ENCODE data around the gene EEFSEC.

EEFSEC gene

DNA sequence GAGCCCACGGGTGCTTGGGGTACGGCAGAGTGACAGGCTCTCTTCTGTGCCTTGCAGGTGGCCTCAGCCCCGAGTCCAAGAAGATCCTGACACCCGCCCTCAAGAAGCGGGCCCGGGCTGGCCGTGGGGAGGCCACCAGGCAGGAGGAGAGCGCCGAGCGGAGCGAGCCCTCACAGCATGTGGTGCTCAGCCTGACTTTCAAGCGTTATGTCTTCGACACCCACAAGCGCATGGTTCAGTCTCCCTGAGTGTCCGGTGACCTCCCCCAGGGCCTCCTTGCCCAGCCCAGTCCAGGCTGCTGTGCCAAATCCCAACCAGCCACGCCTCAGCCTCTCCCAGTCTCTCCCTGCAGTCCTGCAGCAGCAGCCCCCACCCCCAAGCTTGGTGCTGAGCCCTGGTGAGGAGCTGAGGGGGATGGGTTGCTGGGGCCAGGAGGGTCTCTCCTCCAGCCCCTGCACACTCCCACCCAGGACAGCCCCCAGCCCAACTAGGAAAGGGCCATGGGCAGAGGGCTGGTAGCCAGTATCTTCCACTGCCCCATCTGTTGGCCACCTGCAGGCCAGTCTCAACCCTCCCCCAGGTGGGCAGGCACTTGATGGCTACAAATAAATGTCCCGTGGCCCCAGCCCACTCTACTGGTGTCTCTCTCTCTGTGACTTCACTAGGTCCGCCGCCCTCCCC lies 254.9 kb downstream of the EEFSEC start:
- DNase-seq (ENCODE audit: low read depth in 2 of 2, low spot score in 1 of 2) = no peak

DNA sequence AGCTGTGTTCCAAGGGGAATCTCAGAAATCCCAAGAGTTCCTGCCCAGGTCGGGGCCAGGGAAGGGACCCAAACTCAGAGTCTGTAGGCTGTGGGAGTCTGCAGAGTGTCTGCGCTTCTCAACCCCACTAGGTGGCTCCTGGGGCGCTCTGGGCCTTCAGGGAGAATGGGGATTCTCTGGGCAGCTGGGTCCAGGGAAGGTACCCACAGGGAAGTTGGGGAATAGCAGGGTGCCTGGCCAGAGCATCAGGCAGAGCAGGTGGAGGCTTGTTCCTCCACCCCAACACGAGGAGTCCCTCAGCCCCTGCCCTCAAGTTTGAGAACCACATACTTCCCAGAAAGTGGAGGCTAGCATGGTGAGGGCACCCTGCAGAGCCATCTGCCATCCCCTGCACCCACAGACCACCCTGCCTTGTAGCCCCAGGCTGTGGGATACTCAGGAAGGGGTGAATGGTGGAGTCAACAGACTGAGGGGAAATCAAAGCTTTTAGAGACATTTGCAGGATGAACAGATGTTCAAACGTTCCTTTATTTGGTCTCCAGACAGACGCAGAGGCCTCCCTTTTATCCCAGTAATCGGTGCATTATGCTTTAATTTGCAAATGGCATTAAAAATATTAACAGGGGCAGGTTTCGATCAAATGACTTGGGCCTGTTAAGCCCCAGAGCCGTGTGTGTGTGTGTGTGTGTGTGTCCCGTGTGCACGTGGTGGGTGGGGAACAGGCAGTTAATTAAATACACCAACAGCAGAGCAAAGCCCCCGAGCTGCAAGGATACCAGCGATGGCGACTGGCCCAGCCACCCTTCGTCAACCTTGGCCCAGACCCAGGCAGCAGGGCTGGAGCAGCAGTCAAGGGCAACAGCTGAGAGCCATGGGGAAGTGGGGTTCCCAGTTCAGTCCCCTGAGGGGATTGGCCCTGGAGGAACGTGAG lies 255.7 kb downstream of the EEFSEC start:
- no peak for DNase-seq (ENCODE audit: low read depth in 2 of 2, low spot score in 1 of 2)

DNA sequence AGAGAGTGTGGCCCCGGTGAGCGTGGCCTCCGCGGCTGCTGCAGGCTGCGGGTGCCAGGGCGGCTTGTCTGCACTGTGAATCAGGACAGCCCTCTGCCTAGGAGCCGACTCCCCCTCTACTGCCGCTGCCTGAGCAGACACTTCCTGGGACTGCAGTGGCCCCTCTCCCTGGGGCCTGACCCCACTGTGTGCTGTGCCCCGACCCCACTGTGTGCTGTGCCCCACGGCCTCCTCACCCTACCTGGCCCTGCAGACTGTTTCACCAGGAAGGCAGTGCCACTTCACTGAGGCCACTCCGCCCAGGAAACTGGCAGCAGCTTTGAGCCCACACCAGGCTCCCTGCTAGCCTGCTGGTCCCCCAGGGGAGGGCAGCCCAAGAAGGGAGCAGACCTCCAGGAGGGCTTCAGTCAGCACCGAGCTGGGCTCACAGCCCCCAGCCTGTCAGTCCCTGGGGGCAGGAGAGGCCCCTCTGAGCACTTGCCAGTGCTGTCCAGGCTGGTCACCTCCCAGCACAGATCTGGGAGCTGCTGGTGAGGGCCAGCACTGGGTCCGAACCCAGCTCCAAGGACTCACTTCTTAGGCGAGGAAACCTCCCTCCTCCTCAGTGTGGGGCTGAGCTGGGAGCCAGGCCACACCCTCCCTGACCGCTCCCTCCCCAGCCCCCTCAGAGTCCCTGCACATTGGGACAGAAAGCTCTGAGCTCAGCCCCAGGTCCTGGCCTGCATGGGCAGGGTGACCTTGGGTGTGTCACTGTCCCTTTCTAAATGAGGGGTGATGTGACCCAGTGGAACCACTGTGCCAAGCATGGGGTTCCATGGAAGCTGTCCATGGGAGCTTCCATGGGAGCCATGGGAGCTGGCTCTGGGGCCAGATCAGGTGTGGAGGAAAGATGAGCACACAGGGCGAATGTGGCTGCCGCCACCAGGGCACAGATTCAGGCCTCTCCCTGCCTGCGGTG lies 256.6 kb downstream of the EEFSEC start:
- no peak for DNase-seq (ENCODE audit: low read depth in 2 of 2, low spot score in 1 of 2)

DNA sequence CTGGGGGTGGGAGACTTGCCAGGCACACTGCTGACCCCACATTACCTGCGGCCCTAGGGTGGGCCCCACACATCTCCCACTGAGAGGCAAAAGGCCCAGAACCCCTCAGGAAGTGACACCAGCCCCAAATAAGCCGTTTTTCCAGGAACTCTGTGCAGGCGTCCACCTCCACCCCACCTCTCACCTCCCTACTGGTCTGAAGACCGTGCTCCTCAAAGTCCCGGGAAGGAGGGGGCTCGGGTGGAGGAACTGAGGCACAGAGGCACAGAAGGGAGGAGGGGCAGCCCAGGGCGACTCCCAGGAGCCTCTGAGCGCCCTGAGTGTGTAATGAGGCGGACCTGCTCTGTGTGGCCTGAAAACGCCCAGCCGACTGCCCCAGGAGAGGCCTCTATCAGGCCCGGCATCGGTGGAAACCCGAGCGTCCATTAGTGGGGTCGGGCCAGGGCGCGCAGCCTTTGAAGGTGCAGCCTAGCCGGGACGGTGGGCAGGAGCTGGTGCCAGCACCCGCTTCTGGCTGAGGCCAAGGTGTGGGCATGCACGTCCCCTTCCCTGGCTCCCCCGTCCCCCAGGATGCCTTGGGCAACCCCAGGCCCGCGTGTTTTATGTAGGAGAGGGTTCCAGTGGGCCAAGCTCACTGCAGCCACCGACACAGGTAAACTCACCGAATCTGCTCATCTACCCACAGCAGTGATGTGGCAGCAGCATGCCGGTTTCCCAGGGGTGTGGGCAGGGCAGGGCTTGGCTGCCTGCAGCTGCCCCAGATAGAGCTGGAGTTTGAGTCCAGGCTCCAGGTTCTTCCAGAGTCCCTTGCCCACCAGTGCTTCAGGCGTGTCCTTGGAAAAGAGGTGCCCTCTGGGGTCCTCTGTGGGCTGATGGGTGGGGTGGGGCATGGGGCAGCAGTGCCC lies 257.6 kb downstream of the EEFSEC start:
- no peak for DNase-seq (ENCODE audit: low read depth in 2 of 2, low spot score in 1 of 2)

DNA sequence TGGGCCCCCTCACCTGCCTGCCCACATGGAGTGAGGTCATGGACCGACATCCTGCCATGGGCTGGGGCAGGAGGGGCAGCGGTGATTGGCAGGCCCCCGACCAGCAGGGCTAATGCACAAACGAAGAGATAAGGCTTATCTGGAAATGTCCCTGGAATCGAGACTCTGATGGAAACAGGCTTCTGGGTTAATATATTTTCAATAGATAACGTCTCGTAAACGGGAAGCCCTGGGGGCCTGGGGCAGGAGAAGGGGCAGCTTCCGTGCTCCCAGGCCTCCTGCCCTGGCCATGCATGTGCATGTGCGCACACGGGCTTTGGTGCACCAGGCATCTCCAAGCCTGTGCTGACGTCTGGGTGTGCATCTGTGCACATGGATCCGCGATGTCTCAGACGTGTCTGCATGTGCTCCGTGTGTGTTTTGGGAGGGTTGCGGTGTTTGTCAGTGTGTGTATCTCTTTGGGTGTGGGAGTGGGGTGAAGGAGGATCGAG lies 258.3 kb downstream of the EEFSEC start:
- DNase-seq (ENCODE audit: low read depth in 2 of 2, low spot score in 1 of 2) = no peak

DNA sequence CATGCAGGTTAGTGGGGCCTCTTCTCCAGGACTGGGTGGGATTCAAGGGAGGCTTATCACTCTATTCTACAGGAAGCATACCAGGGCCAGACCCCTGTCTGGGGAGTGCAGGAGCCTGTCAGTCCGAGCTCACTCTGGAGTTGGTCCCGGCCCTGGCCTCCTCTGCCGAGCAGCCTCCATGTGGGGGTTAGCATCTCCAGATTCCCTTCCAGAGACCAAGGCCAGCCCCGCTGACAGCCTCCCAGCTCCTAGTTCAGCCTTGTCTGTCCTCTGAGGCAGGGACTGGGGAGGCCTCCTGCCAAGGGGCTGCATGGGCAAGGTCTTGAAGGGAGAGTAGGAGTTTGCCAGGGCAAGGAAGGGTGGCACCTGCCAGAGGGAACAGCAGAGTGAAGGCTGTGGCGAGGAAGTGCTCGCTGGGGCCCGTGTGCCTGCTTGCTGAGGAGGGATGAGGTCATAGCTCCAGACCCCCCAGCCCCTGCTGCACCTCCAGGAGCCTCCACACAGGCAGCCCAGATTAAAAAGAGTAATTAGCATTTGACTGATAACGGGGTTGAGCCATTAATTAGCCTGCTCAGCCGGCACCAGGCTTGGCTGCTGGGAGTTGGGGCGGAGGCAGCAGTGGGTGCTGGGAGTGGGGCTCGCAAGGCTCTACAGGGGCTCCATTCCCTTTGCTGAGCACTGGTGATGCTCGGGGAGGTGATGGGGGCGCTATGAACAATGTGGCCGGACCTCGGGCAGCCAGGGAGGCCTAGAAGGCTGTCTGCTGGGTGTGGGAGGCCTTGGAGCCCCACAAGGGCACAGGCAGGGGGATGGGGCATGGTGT lies 259.1 kb downstream of the EEFSEC start:
- no peak for DNase-seq (ENCODE audit: low read depth in 2 of 2, low spot score in 1 of 2)

DNA sequence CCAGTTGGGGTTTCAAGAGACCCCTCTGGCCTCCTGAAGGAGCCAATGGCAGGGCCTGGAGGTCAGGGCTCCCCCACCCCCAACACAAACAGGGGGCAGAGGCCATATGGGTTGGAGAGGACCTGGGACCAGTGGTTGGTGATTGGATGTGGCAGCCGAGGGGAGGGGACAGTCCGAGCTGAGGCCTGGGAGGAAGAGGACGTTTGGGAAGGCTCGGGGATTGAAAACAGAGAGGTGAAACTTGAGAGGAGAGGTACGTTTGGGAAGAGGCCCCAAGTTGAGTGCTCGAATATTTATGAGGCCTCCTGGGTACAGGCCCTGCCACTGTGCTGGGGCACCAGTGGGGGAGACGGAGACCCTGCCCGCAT lies 259.7 kb downstream of the EEFSEC start:
- no peak for DNase-seq (ENCODE audit: low read depth in 2 of 2, low spot score in 1 of 2)

DNA sequence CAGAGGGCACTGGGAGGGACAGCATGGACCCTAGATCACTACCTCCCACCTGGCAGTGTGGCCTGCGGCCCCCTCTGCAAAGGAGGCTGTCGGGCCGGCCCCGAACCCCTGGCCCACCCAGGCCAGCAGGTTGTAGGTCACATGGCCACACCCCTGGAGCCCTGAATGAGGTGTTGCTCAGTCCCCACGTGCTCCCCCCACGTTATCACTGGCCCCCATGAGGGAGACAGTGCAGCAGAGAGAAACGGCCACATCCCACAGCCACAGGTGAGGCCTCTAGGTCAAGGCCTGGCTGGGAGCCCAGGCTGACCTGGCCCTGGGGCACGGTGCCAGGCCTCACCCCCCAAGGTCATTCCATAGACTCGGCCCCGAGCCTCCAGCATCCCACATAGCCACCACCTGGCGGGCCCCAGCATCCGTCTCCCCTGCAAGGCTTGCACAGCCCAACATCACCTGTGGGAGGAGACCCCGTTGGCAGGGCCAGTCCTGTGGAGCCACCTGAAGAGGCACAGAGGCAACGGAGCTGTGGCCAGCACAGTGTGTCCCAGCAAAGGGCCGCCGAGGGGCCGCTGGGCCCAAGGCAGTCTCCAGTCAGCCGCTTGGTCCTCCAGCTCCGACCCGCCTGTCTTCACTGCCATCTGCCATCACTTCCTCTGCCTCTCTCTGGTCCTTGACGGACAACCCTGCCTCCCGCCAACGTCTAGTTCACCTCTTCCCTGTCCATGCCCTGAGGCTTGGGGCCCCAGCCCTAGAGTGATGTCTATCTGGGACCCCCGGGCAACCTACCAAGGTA lies 260.3 kb downstream of the EEFSEC start:
- no peak for DNase-seq (ENCODE audit: low read depth in 2 of 2, low spot score in 1 of 2)

DNA sequence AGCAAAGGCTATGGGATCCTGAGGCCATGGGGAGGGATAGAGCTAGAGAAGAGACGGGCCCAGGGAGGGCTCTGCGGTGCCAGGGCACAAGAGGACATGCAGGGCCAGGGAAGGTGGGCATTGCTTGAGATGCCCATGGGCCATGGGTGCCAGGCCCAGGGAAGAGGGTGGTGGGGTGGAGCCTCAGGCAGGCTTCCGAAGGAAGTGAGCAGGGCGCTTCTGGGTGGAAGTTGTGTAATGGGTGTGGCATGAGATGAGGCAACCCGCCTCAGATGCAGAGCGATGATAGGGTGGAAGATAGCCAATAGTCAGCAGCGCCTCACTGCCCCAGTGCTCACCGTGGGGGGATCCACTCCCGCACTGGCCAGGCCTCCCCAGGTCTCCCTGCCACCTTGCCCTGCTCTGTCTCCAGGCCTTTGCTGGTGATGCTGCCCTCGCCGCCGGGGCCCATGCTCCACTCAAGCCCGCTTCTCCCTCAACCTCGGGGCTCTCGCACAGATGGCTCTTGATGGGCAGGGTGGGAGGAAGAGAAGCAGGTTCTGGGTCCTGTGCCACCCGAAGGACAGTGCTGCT lies 262.0 kb downstream of the EEFSEC start:
- DNase-seq (ENCODE audit: low read depth in 2 of 2, low spot score in 1 of 2) = no peak

DNA sequence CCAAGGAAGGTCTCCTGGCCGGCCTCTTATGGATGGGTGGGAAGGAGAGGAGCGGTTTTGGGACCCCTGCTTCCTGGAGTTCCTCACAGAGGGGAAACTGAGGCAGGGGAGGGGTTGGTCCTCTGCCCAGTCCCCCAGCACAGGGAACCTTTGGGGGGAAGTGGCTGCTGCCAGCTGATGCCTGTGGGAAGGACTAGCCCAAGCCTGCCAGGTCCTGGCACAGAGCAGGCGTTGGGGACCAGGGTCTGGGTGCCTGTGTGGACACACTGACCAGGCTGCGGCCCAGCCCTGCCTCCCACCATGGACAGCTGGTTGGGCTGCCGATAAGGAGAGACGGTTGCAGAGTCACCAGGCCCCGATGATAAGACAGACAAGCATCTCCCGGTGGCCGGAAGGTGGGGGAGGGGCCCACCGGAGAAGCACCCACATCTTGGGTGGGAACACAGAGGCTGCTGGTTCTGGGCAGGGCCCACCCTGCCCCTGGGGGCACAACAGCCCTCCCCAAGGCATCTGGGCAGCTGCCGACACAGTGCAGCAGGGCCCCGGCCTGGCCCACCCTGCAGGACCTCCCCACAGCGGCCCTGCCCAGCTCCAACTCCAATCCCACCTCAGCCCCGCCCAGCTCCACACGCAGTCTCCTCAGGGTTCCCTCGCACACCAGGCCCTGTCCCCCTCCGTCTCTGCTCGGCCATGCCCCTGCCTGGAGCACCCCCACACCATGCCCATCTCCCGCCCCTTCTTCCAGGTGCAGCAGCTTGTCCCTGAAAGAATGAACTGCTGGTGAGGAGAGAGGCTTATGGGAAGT lies 262.7 kb downstream of the EEFSEC start:
- no peak for DNase-seq (ENCODE audit: low read depth in 2 of 2, low spot score in 1 of 2)

DNA sequence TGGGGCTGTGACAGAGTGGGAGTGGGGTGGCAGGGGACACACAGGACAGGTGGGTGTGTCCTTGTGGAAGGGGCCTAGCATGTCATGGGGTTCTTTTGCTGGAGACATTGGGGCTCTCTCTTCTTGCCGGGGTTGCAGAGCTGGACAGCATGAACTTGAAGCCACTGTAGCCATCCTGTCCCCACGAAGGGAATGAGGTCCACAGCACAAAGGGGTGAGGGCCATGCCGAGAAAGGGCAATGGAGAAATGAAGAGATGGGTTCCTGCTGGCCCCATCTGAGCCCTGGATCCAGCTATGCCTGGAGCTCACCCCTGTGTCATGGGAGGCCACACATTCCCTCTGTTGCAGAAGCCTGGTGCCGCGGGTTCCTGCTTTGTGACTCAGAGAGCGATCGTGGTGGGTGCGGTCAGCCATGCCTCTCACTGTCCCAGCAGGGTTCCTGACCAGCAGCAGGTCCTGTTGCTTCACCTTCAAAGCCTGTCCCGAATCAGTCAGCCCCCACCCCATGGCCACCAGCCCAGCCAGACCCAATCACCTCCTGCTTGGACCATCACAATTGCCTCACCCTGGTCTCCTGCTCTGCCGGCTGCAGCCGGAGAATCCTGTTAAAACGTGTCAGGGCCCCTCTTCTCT lies 263.4 kb downstream of the EEFSEC start:
- no peak for DNase-seq (ENCODE audit: low read depth in 2 of 2, low spot score in 1 of 2)

DNA sequence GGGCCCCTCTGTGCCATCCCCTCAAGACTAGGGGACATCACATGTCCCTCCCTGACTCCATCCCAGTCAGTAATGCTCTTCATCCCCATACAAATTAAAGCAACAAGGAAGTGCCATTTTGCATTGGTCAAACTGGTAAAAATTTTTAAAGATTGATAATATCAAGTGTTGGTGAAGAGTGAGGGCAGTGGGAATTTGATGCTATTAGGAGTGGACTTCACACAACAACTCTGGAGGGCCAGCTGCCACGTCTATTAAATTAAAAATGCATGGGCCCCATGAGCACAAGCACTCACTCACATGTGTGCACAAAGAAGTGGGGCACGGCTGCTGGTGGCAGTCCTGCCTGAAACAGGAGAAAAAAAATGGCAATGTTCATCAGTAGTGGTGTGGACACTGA lies 265.6 kb downstream of the EEFSEC start:
- no peak for DNase-seq (ENCODE audit: low read depth in 2 of 2, low spot score in 1 of 2)

DNA sequence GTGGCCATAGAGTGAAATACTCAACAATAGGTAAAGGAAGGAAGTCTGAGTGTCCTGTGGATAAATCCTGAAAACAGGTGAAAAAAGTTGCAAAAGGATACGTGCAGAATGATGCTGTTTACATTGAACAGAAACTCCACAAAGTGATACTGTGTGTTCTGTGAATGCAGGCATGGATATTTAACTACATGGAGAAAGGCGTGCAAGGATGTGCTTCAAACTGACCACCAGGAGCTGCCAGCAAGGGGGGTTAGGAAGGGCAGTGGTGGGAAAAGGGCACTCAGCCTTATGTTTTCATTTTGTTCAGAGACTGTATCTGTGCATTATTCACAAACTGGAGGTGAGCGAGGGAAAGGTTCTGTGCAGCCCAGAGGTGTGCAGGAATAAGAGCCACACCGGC lies 266.0 kb downstream of the EEFSEC start:
- no peak for DNase-seq (ENCODE audit: low read depth in 2 of 2, low spot score in 1 of 2)

DNA sequence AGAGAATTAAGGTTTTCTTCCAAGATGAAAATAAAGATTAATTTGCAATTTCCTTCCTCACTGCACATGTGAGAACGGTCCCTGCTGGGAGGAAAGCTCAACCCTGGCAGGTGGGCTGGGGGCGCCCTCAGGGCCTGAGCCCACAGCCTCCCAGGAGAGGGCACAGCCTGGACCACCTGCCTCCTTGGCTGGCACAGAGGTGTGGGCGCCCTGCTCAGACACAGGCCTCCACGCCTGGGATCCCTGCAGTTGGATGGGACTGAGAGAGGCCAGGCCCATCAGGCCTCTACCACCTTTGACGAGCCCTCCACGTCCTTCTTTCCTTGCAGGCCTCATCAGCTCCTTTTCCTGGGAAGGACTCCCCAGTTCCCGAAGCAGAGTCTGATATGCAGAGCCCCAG lies 267.0 kb downstream of the EEFSEC start:
- no peak for DNase-seq (ENCODE audit: low read depth in 2 of 2, low spot score in 1 of 2)

DNA sequence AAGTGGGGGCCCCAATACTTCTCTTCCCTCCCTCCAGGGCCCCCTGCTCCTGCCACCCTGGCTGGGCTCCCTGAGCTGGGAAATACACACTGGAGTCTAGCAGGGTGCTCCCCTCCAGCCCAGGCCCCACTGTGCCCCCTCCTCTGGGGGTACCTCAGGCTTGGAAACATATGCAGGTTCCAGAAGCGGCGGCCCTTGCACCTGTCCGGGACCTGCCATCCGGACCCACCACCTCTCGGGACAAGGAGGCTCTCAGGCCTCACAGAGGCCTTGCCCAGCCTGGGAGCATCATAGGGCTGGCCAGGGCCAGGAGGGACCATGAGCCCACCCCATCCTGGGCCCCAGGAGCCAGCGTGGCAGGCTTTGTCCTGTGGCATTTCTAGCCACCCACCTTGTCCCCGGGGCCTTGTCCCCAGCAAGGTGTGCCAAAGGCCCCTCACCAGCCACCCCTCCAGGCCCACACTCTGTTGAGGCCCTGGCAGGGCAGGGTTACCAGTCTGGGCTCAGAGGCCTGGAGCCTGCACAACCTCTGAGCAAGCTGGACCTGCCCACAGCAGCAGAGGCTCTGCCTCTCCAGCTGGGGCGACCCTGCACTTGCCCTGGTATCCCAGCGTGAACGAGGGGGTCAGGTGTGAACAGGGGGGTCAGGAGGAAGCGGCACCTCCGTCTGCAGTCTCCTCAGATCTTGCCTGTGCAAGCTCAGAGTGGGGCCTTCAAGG lies 267.6 kb downstream of the EEFSEC start:
- DNase-seq (ENCODE audit: low read depth in 2 of 2, low spot score in 1 of 2) = no peak

DNA sequence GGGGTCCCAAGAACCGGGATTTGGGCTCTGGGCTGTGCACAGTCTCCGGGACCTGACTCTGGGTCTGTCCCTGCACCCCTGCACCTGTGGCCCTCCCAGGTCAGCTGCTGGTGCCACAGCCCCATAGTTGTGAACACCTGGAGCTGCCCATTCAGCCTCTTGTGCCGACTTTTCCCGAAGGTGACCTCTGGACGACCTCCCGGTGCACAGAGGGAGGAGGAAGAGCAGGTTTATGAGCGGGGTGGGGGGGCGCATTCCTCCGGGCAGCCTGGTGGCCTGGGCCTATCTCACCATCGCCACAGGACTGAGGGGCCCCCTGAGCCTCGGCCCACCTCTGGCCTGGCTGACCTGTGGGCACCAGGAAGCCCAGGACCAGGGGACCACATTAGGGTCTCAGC lies 268.2 kb downstream of the EEFSEC start:
- no peak for DNase-seq (ENCODE audit: low read depth in 2 of 2, low spot score in 1 of 2)

Measured in stimulated activated CD8-positive, alpha-beta memory T cell treated with anti-CD3 and anti-CD28 coated beads, Interleukin-4, amount 100 ng/mL, for 1 hour (primary cell).